K562 (cell line): Measurements from ENCODE around the gene NINL. TPM values are rescaled to one million over a fixed set of nuclear protein-coding genes. Genes with fewer than 3 reads are reported as not detected.

ENCODE experiments used
- ATAC-seq: fragments of 200-7000 bp; cut with Tn5 transposase; 3 replicates; pipeline ENCODE4 v1.9.1; 2020; ENCODE audit warnings: moderate library complexity
- BruUV-seq: library from RNA; stranded (reverse); fragments of 400-500 nt; replicated peaks from 2 replicates; lab custom pipeline; 2021; lab: Mats Ljungman, UMichigan
- CTCF ChIA-PET: fragments of 300-600 bp; formaldehyde crosslinking; extraction: SDS; loops from one replicate; lab custom pipeline; 2021; ENCODE audit warnings: low intra/inter-chr PET ratio; lab: Yijun Ruan, JAX
- POLR2A ChIA-PET: fragments of 300-600, 350-650 bp; sonication (Branson Sonifier 250); formaldehyde crosslinking; extraction: SDS; loops from one replicate; lab custom pipeline; 2021; ENCODE audit warnings: antibody characterized with exemption, inconsistent platforms; lab: Yijun Ruan, JAX
- DNase-seq, 4 experiments: peaks; one replicate each; pipeline versions ENCODE4 v3.0.0 to v3.0.0-alpha.2; 2011 to 2018; ENCODE audit warnings: low spot score in 3 of 4, mixed read lengths in 3 of 4; ENCODE audit errors: extremely low read depth in 1 of 4
- FAIRE-seq: peaks from 2 replicates; lab custom pipeline; 2011; peaks lifted over from hg19 to GRCh38; lab: Jason Lieb, UNC
- H2AFZ ChIP-seq: 2 replicates; pipeline ENCODE4 v1.6.0; 2011; ENCODE audit warnings: low read depth, low read length, control low read depth, inconsistent platforms
- H3K27ac ChIP-seq: fragments of 200-600 bp; 3 replicates; pipeline ENCODE4 v1.8.0; 2011; ENCODE audit warnings: low read depth, mild to moderate bottlenecking, control low read depth, inconsistent platforms, low read length, moderate library complexity, mixed read lengths; ENCODE audit errors: extremely low read depth
- H3K27me3 ChIP-seq, 2 experiments: fragments of 300-600 bp in 1 of 2; 2 replicates in 1 of 2; 3 replicates in 1 of 2; pipeline versions ENCODE4 v1.6.0 to v1.8.0; 2011; ENCODE audit warnings: inconsistent platforms in 2 of 2, low read length in 2 of 2, mild to moderate bottlenecking in 1 of 2, mixed read lengths in 1 of 2, moderate library complexity in 1 of 2; ENCODE audit not compliant: control insufficient read depth in 2 of 2, insufficient read depth in 2 of 2
- H3K36me3 ChIP-seq: fragments of 300-600 bp; 3 replicates; pipeline ENCODE4 v1.8.0; 2011; ENCODE audit warnings: mild to moderate bottlenecking, low read length, inconsistent platforms; ENCODE audit not compliant: control insufficient read depth, insufficient read depth
- H3K4me1 ChIP-seq, 2 experiments: fragments of 200-600 bp in 1 of 2; replicated peaks in 1 of 2; 2 replicates in 1 of 2; 3 replicates in 1 of 2; pipeline versions ENCODE4 v1.5.1 to v1.8.0; 2011; ENCODE audit warnings: inconsistent platforms in 2 of 2, low read length in 2 of 2, mild to moderate bottlenecking in 1 of 2, mixed read lengths in 1 of 2, moderate library complexity in 1 of 2; ENCODE audit not compliant: control insufficient read depth in 2 of 2, insufficient read depth in 2 of 2
- H3K4me2 ChIP-seq: 2 replicates; pipeline ENCODE4 v1.6.1; 2011; ENCODE audit warnings: low read length, control low read depth, inconsistent platforms, mixed read lengths; ENCODE audit not compliant: insufficient read depth
- H3K4me3 ChIP-seq: fragments of 200-600 bp; sonication (generic), shearing (Covaris generic); 2 replicates; pipeline ENCODE4 v1.5.1; 2016; ENCODE audit warnings: control low read depth, inconsistent platforms
- H3K79me2 ChIP-seq: fragments of 200-600 bp; 3 replicates; pipeline ENCODE4 v1.8.0; 2011; ENCODE audit warnings: low read length, inconsistent platforms; ENCODE audit not compliant: control insufficient read depth, insufficient read depth
- H3K9ac ChIP-seq, 2 experiments: 2 replicates each; pipeline versions ENCODE4 v1.6.0 to v1.6.1; 2011; ENCODE audit warnings: low read depth in 2 of 2, low read length in 2 of 2, control low read depth in 1 of 2, inconsistent platforms in 1 of 2, mild to moderate bottlenecking in 1 of 2, mixed read lengths in 1 of 2; ENCODE audit not compliant: insufficient read depth in 1 of 2
- H3K9me1 ChIP-seq: one replicate; pipeline ENCODE4 v1.6.0; 2011; ENCODE audit warnings: inconsistent platforms, mild to moderate bottlenecking, low read length, moderate library complexity; ENCODE audit not compliant: control insufficient read depth, insufficient read depth
- H3K9me3 ChIP-seq: replicated peaks from 2 replicates; pipeline ENCODE4 v1.5.1; 2011; ENCODE audit warnings: low read depth, low read length, inconsistent platforms; ENCODE audit not compliant: control insufficient read depth, insufficient read depth
- H4K20me1 ChIP-seq: replicated peaks from 2 replicates; pipeline ENCODE4 v1.6.1; 2011; ENCODE audit warnings: low read length, inconsistent platforms, mixed read lengths; ENCODE audit not compliant: control insufficient read depth, insufficient read depth
- ARID3B ChIP-seq: fragments of 250-450 bp; sonication (Bioruptor Pico); IDR thresholded peaks from 2 replicates; pipeline ENCODE4 v1.4.0; 2020; ENCODE audit warnings: borderline replicate concordance
- CHCHD3 ChIP-seq: fragments of 250-450 bp; sonication (Bioruptor Pico); IDR thresholded peaks from 2 replicates; pipeline ENCODE4 v2.1.2; 2022; ENCODE audit warnings: mild to moderate bottlenecking
- ELF2 ChIP-seq: fragments of 250-450 bp; sonication (Bioruptor Pico); IDR thresholded peaks from 2 replicates; pipeline ENCODE4 v1.5.0; 2021; ENCODE audit warnings: mild to moderate bottlenecking
- HDAC3 ChIP-seq: fragments of 450-650 bp; IDR thresholded peaks from 2 replicates; pipeline ENCODE4 v1.6.1; 2018; ENCODE audit warnings: borderline replicate concordance, mild to moderate bottlenecking, moderate library complexity; ENCODE audit not compliant: partially characterized antibody
- SP2 ChIP-seq: IDR thresholded peaks from 2 replicates; pipeline ENCODE4 v1.6.1; 2011; ENCODE audit warnings: mild to moderate bottlenecking, low read depth, low read length, moderate library complexity; ENCODE audit not compliant: poor library complexity, severe bottlenecking; ENCODE audit errors: extremely low read depth
- ZMIZ1 ChIP-seq, 2 experiments: fragments of 150-350 bp in 1 of 2; IDR thresholded peaks; 2 replicates each; pipeline ENCODE4 v1.6.1; 2012 to 2016; ENCODE audit warnings: low read depth in 2 of 2, low read length in 2 of 2, mild to moderate bottlenecking in 1 of 2, moderate library complexity in 1 of 2
- ZNF316 ChIP-seq: fragments of 450-650 bp; IDR thresholded peaks from 2 replicates; pipeline ENCODE4 v1.6.1; 2016
- ZNF518B ChIP-seq: fragments of 250-450 bp; sonication (Bioruptor Pico); IDR thresholded peaks from 2 replicates; pipeline ENCODE4 v1.5.0; 2021; ENCODE audit warnings: mild to moderate bottlenecking, moderate library complexity
- WGBS: fragments of 100-300 bp; shearing (Covaris generic); methylation state at CpG from one replicate; pipeline ENCODE4 v1.1.6; 2016; ENCODE audit warnings: low coverage, mixed read lengths; ENCODE audit not compliant: insufficient coverage; ENCODE audit errors: missing lambda C conversion rate; 5-methylcytosine and 5-hydroxymethylcytosine counted together
- in situ Hi-C: fragments of 300-500 bp; cut with MboI; formaldehyde crosslinking; loops from 4 replicates; pipeline ENCODE4 v1.15.0; 2018; ENCODE audit warnings: inconsistent platforms, mixed read lengths
- intact Hi-C: fragments of 100-400 bp; cut with micrococcal nuclease; formaldehyde crosslinking; loops from 2 replicates; pipeline ENCODE4 v1.14.2; 2022
- polyA plus RNA-seq, 8 experiments: library from polyadenylated mRNA; depleted of rRNA in 4 of 8; stranded (reverse) in 5 of 8; unstranded in 3 of 8; fragments of >200 nt; fragmentation: Nextera tagmentation in 2 of 8; fragmentation: Illumina TruSeq in 1 of 8; extraction: Ambion mirVana in 2 of 8; extraction: Trizol in 1 of 8; gene quantifications; 2 replicates each; pipeline versions ENCODE4 v1.2.1 to v1.2.3, GENCODE V29; 2011 to 2014; ENCODE audit warnings: inconsistent platforms in 1 of 8, missing spikeins in 1 of 8
- total RNA-seq, 7 experiments: library from RNA; depleted of rRNA in 6 of 7; stranded (reverse); fragments of >200 nt in 6 of 7; fragmentation: Illumina TruSeq in 2 of 7; extraction: Trizol in 2 of 7; gene quantifications; 2 replicates each; pipeline versions ENCODE4 v1.2.1 to v1.2.3, GENCODE V29; 2011 to 2021; ENCODE audit warnings: low replicate concordance in 1 of 7
- TF ChIP-seq, protein P1 (sequence below): fragments of 450-650 bp; IDR thresholded peaks from 2 replicates; pipeline ENCODE4 v1.6.1; 2016

NINL gene
- total and polyA plus RNA-seq, 9 of the 15 experiments (the other 6 are each of a cell fraction or from before 2014, with no cell fraction given): 0.03 to 0.22 (median 0.05) TPM; not detected in 5

DNA sequence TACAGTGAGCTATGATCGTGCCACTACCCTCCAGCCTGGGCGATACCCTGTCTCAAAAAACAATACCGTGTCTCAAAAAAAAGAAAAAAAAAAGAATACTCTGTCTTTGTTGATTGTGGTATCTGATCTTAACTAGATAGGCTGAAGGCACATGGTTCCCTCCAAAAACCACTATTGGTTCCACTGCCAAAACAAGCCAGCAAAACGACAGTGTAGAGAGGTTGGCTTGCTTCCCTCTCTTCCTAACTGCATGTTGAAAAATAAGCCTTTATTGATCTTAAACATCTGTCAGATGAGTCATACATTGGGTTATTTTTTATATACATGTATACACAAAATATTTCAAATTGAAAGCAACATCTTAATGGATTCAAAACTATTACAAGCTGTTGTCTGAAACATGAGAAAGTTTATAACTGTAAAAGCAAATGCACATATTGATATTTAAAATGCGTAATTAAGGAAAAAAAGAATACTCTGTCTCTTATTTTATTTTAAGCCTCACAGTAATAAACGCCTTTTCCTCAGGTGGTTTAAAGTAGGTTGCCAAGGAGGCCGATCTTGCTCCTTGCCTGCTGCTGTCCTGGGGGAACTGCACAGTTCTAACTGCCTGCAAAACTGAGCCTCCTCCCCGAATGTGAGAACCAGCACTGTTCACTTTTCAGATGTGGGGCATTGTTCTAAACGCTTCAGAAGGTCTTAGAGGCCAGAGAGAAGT is 7.0 kb upstream of the NINL start:
- in situ Hi-C loops (no loop called here), intact Hi-C loops (no loop called here)
- no peaks in the 10 kb centered on the region for H3K9me1 ChIP-seq
- ATAC-seq (no peak), DNase-seq (no peak), FAIRE-seq (no peak)
- H2AFZ ChIP-seq: no peak overlapping the region
- WGBS: 1% methylated on average over 8 of the region's 9 CpGs
- H4K20me1 ChIP-seq: no peaks in the 10 kb centered on the region
- POLR2A ChIA-PET: no interaction called here
- no peak overlapping the region for H3K4me2 ChIP-seq
- H3K36me3 ChIP-seq: no peaks in the 10 kb centered on the region
- H3K4me3 ChIP-seq: no peak overlapping the region
- BruUV-seq: no TSS peak
- H3K9ac ChIP-seq: no peak overlapping the region
- no peaks in the 10 kb centered on the region for H3K4me1 ChIP-seq
- H3K79me2 ChIP-seq: no peaks in the 10 kb centered on the region
- CTCF ChIA-PET: no interaction called here
- H3K27ac ChIP-seq: no peak overlapping the region
- H3K9me3 ChIP-seq: no peaks in the 10 kb centered on the region
- H3K27me3 ChIP-seq: peaks cover 7 to 20% of the 10 kb centered on the region in 2 experiments; a peak in 4 of 5 replicates
- TF ChIP-seq ELF2 (CRISPR knock-in tag) (no peak), CHCHD3 (CRISPR knock-in tag) (no peak), HDAC3 (no peak), ZMIZ1 (IDR thresholded peaks at IDR 0.05; ENCODE audit: low read depth in 2 of 2, low read length in 2 of 2) (no peak), SP2 (no peak), ARID3B (CRISPR knock-in tag) (no peak), ZNF518B (no peak), ZNF316 (no peak)
- TF ChIP-seq, protein P1, sequence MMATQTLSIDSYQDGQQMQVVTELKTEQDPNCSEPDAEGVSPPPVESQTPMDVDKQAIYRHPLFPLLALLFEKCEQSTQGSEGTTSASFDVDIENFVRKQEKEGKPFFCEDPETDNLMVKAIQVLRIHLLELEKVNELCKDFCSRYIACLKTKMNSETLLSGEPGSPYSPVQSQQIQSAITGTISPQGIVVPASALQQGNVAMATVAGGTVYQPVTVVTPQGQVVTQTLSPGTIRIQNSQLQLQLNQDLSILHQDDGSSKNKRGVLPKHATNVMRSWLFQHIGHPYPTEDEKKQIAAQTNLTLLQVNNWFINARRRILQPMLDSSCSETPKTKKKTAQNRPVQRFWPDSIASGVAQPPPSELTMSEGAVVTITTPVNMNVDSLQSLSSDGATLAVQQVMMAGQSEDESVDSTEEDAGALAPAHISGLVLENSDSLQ: no peak
